MM.1S (cell line): Measurements from ENCODE around the gene SLC2A3.
"Not testable (repeated sequence)": the region's sequence is repeated elsewhere in the genome, so short reads cannot be mapped to it uniquely, and the experiment has no call there.

Experiments
- DNase-seq: peaks from one replicate; pipeline ENCODE4 v3.0.0-alpha.2; 2015
- H2AFZ ChIP-seq: fragments of 300-600 bp; sonication (generic); 2 replicates; pipeline ENCODE4 v1.6.0; 2016; ENCODE audit warnings: antibody characterized with exemption, low read length
- H3F3A ChIP-seq: fragments of 300-600 bp; sonication (generic); 2 replicates; pipeline ENCODE4 v1.6.1; 2016; ENCODE audit warnings: mild to moderate bottlenecking, antibody characterized with exemption, low read length, moderate library complexity, mixed read lengths; ENCODE audit not compliant: insufficient read depth
- H3K27ac ChIP-seq: fragments of 300-600 bp; sonication (generic); 2 replicates; pipeline ENCODE4 v1.5.1; 2016; ENCODE audit warnings: mild to moderate bottlenecking, low read length
- H3K27me3 ChIP-seq: fragments of 300-600 bp; sonication (generic); replicated peaks from 2 replicates; pipeline ENCODE4 v1.6.0; 2016; ENCODE audit warnings: low read length; ENCODE audit not compliant: insufficient read depth
- H3K36me3 ChIP-seq: fragments of 300-600 bp; sonication (generic); replicated peaks from 2 replicates; pipeline ENCODE4 v1.6.1; 2016; ENCODE audit warnings: mild to moderate bottlenecking, low read length, mixed read lengths; ENCODE audit not compliant: insufficient read depth
- H3K4me1 ChIP-seq: fragments of 300-600 bp; sonication (generic); 2 replicates; pipeline ENCODE4 v1.6.1; 2016; ENCODE audit warnings: low read length, mixed read lengths
- H3K4me2 ChIP-seq: fragments of 300-600 bp; sonication (generic); 2 replicates; pipeline ENCODE4 v1.6.0; 2016; ENCODE audit warnings: low read depth, low read length
- H3K4me3 ChIP-seq: fragments of 300-600 bp; sonication (generic); 2 replicates; pipeline ENCODE4 v1.5.1; 2016; ENCODE audit warnings: low read length, mixed read lengths
- H3K79me2 ChIP-seq: fragments of 300-600 bp; sonication (generic); 2 replicates; pipeline ENCODE4 v1.6.1; 2016; ENCODE audit warnings: mixed run types, low read length, mixed read lengths
- H3K9ac ChIP-seq: fragments of 300-600 bp; sonication (generic); 2 replicates; pipeline ENCODE4 v1.6.1; 2016; ENCODE audit warnings: low read length, mixed read lengths
- H3K9me2 ChIP-seq: fragments of 300-600 bp; sonication (generic); replicated peaks from 2 replicates; pipeline ENCODE4 v1.6.1; 2016; ENCODE audit warnings: mild to moderate bottlenecking, low read length, mixed read lengths; ENCODE audit not compliant: insufficient read depth
- H3K9me3 ChIP-seq: fragments of 300-600 bp; sonication (generic); replicated peaks from 2 replicates; pipeline ENCODE4 v1.6.1; 2016; ENCODE audit warnings: mild to moderate bottlenecking, low read length, mixed read lengths; ENCODE audit not compliant: insufficient read depth
- H4K20me1 ChIP-seq: fragments of 300-600 bp; sonication (generic); 2 replicates; pipeline ENCODE4 v1.6.1; 2016; ENCODE audit warnings: mild to moderate bottlenecking, low read length, moderate library complexity, mixed read lengths; ENCODE audit not compliant: insufficient read depth
- CTCF ChIP-seq: fragments of 300-600 bp; sonication (generic); IDR thresholded peaks from 2 replicates; pipeline ENCODE4 v1.5.1; 2016; ENCODE audit warnings: antibody characterized with exemption, low read length, mixed read lengths
- EZH2 ChIP-seq: fragments of 300-600 bp; sonication (generic); optimal IDR thresholded peaks from 2 replicates; pipeline ENCODE3; 2017; ENCODE audit warnings: low read depth, mild to moderate bottlenecking, antibody characterized with exemption, low read length, mixed read lengths
- EZH2phosphoT487 ChIP-seq: fragments of 300-600 bp; sonication (generic); IDR thresholded peaks from 2 replicates; pipeline ENCODE4 v1.6.1; 2018; ENCODE audit warnings: antibody characterized with exemption, low read length

The SLC2A3 gene

GRCh38 chr12:7923241-7924236 lies 12.4 kb downstream of the SLC2A3 start:
- no peak for TF ChIP-seq EZH2
- no peak for TF ChIP-seq CTCF
- TF ChIP-seq EZH2phosphoT487, result no peak
- H3F3A ChIP-seq, result no peaks in the 10 kb centered on the region
- no peak overlapping the region for H3K4me2 ChIP-seq
- no peak overlapping the region for H2AFZ ChIP-seq
- H3K9me3 ChIP-seq, result no peaks in the 10 kb centered on the region
- no peaks in the 10 kb centered on the region for H3K27me3 ChIP-seq
- no peak overlapping the region for H3K9ac ChIP-seq
- no peaks in the 10 kb centered on the region for H4K20me1 ChIP-seq
- DNase-seq, result no peak
- H3K4me3 ChIP-seq, result no peak overlapping the region
- H3K27ac ChIP-seq, result no peak overlapping the region
- no peaks in the 10 kb centered on the region for H3K36me3 ChIP-seq
- H3K79me2 ChIP-seq, result no peaks in the 10 kb centered on the region
- no peaks in the 10 kb centered on the region for H3K4me1 ChIP-seq
- no peaks in the 10 kb centered on the region for H3K9me2 ChIP-seq

- H3K9me2 ChIP-seq, H4K20me1 ChIP-seq, H3F3A ChIP-seq, H3K4me2 ChIP-seq, H3K9ac ChIP-seq, H3K27ac ChIP-seq, H3K4me3 ChIP-seq, H3K4me1 ChIP-seq, H3K27me3 ChIP-seq, H3K79me2 ChIP-seq, DNase-seq, H3K36me3 ChIP-seq, H3K9me3 ChIP-seq, H2AFZ ChIP-seq: not testable (repeated sequence)
Measured at GRCh38 chr12:7921181-7921580, 14.8 kb downstream of the SLC2A3 start.

GRCh38 chr12:7918268-7918590 lies 17.8 kb downstream of the SLC2A3 start:
- not testable (repeated sequence) for H3K9me3 ChIP-seq, DNase-seq, H3K4me1 ChIP-seq, H2AFZ ChIP-seq, H3K36me3 ChIP-seq, H3K9ac ChIP-seq, H3K9me2 ChIP-seq, H3F3A ChIP-seq, H3K27me3 ChIP-seq, H3K4me3 ChIP-seq, H3K79me2 ChIP-seq, H3K4me2 ChIP-seq, H4K20me1 ChIP-seq, H3K27ac ChIP-seq

- no peaks in the 10 kb centered on the region for H4K20me1 ChIP-seq
- no peak for DNase-seq
- H3K79me2 ChIP-seq, result no peaks in the 10 kb centered on the region
- H2AFZ ChIP-seq, result no peak overlapping the region
- H3K9me2 ChIP-seq, result no peaks in the 10 kb centered on the region
- no peaks in the 10 kb centered on the region for H3F3A ChIP-seq
- H3K4me2 ChIP-seq, result no peak overlapping the region
- no peak overlapping the region for H3K9ac ChIP-seq
- H3K27ac ChIP-seq, result no peak overlapping the region
- no peaks in the 10 kb centered on the region for H3K36me3 ChIP-seq
- TF ChIP-seq EZH2 (no peak), EZH2phosphoT487 (no peak), CTCF (no peak)
- no peaks in the 10 kb centered on the region for H3K27me3 ChIP-seq
- H3K4me1 ChIP-seq, result no peaks in the 10 kb centered on the region
- H3K4me3 ChIP-seq, result no peak overlapping the region
- no peaks in the 10 kb centered on the region for H3K9me3 ChIP-seq
Measured at GRCh38 chr12:7917392-7918267, 18.4 kb downstream of the SLC2A3 start.
